GM18861 (cell line): ENCODE measurements around the gene ARL13B.
A peak's percentile ranks its signal among the peaks of the same experiment; 100 is the strongest.
"Not testable (repeated sequence)": the region's sequence is repeated elsewhere in the genome, so short reads cannot be mapped to it uniquely, and the experiment has no call there.

ENCODE experiments used
- ATAC-seq: cut with Tn5 transposase; IDR thresholded peaks from one replicate; pipeline ENCODE4 v1.9.1; 2021; ENCODE audit not compliant: unreplicated experiment

Gene ARL13B

GRCh38 chr3:93979850-93980676 is at the start of gene ARL13B:
ARL13B (plus strand) TSS chr3:93980155; CDS start chr3:93980424, 269 bp downstream.
- ATAC-seq, result peak; percentile 100

GRCh38 chr3:93931597-93932229 is 48.2 kb upstream of the ARL13B start:
- no peak for ATAC-seq

- no peak for ATAC-seq
These were observed 45.4 kb upstream of the ARL13B start for GRCh38 chr3:93934366-93935046.

GRCh38 chr3:93936549-93936948 is 43.4 kb upstream of the ARL13B start:
- no peak for ATAC-seq

- ATAC-seq, result not testable (repeated sequence)
These were observed 42.5 kb upstream of the ARL13B start for GRCh38 chr3:93937485-93937884.

GRCh38 chr3:93949958-93950357 is 30.0 kb upstream of the ARL13B start:
- not testable (repeated sequence) for ATAC-seq

- no peak for ATAC-seq
These were observed 18.9 kb upstream of the ARL13B start for GRCh38 chr3:93961026-93961425.

GRCh38 chr3:93961489-93961888 is 18.5 kb upstream of the ARL13B start:
- ATAC-seq, result no peak

GRCh38 chr3:93962798-93963197 is 17.2 kb upstream of the ARL13B start:
- ATAC-seq, result no peak

- not testable (repeated sequence) for ATAC-seq
These were observed 14.8 kb upstream of the ARL13B start for GRCh38 chr3:93965106-93965505.

GRCh38 chr3:93969443-93969842 is 10.5 kb upstream of the ARL13B start:
- no peak for ATAC-seq

GRCh38 chr3:93969997-93970396 is 10.0 kb upstream of the ARL13B start:
- ATAC-seq, result no peak

- peak; percentile 80 for ATAC-seq
These were observed 6.5 kb upstream of the ARL13B start, which contains the start of gene PROS1 for GRCh38 chr3:93973131-93974126. PROS1 (minus strand) TSS chr3:93973896; CDS start chr3:93973749, 147 bp downstream.

- ATAC-seq, result no peak
These were observed 1.7 kb downstream of the ARL13B start for GRCh38 chr3:93981649-93982048.

GRCh38 chr3:93983408-93983807 is 3.5 kb downstream of the ARL13B start:
- no peak for ATAC-seq

- no peak for ATAC-seq
These were observed 4.7 kb downstream of the ARL13B start for GRCh38 chr3:93984618-93985017.

- ATAC-seq, result no peak
These were observed 8.3 kb downstream of the ARL13B start for GRCh38 chr3:93988283-93988682.

GRCh38 chr3:93988764-93989163 is 8.8 kb downstream of the ARL13B start:
- ATAC-seq, result no peak

GRCh38 chr3:93989241-93989640 is 9.3 kb downstream of the ARL13B start:
- ATAC-seq, result no peak

GRCh38 chr3:93991631-93992030 is 11.7 kb downstream of the ARL13B start:
- no peak for ATAC-seq
